ENCODE results near the gene HOXA3. TPM values are rescaled to one million over a fixed set of nuclear protein-coding genes. Genes with fewer than 3 reads are reported as not detected.

The HOXA3 gene
- total RNA-seq, 4 donors from 2014 or later = 6.4 to 22.6 (median 10.3) TPM

- Histone ChIP-seq H3K4me1 (peaks cover 0 to 40% (median 16%) of the 10 kb centered on the region in 3 donors), H3K9me3 (peaks cover 0 to 3% (median 0%) of the 10 kb centered on the region in 3 donors), H3K36me3 (no peaks in the 10 kb centered on the region), H3K27ac (no peak overlapping the region), H3K27me3 (peaks cover 100% of the 10 kb centered on the region), H3K4me3 (peak overlapping the region in 1 of 2 donors; percentile 36)
- ATAC-seq = no peak
- WGBS, 2 donors (ENCODE audit: low coverage in 1 of 2) = 11 to 20% methylated on average over 12 to 19 of the region's 50 CpGs
- TF ChIP-seq EP300 (IDR thresholded peaks at IDR 0.05) (no peak), CTCF (IDR thresholded peaks at IDR 0.05) (no peak), POLR2A (IDR thresholded peaks at IDR 0.05) (no peak)
Observed at GRCh38 chr7:27166531-27167505, 14.4 kb upstream of the HOXA3 start.

- 13 to 16% methylated on average over 7 to 13 of the region's 46 CpGs for WGBS, 2 donors (ENCODE audit: low coverage in 1 of 2)
Observed at GRCh38 chr7:27165996-27166530, 13.7 kb upstream of the HOXA3 start.

GRCh38 chr7:27165089-27165995 lies 13.0 kb upstream of the HOXA3 start, which contains the start of gene HOXA9:
TSS of gene HOXA9 (minus strand) at chr7:27165537. CDS start at chr7:27165457, 80 bp downstream.
- peaks cover 0 to 53% (median 28%) of the 10 kb centered on the region in 3 donors for H3K4me1 ChIP-seq
- H3K36me3 ChIP-seq = no peaks in the 10 kb centered on the region
- WGBS, 2 donors (ENCODE audit: low coverage in 1 of 2) = 7 to 9% methylated on average over 15 to 20 of the region's 82 CpGs
- ATAC-seq = no peak
- peaks cover 100% of the 10 kb centered on the region for H3K27me3 ChIP-seq
- no peak for TF ChIP-seq POLR2AphosphoS5 (IDR thresholded peaks at IDR 0.05)
- no peak for TF ChIP-seq CTCF (IDR thresholded peaks at IDR 0.05)
- TF ChIP-seq EP300 (IDR thresholded peaks at IDR 0.05) = no peak
- TF ChIP-seq POLR2A (IDR thresholded peaks at IDR 0.05) = no peak
- peaks cover 0 to 3% (median 0%) of the 10 kb centered on the region in 3 donors for H3K9me3 ChIP-seq
- no peak within 1 kb of the TSS for H3K27ac ChIP-seq
- peak within 1 kb of the TSS in 1 of 2 donors; percentile 36 for H3K4me3 ChIP-seq

More at GRCh38 chr7:27165996-27166530, 13.7 kb upstream of the HOXA3 start:
- ATAC-seq = no peak
- TF ChIP-seq POLR2AphosphoS5 (IDR thresholded peaks at IDR 0.05) (no peak), POLR2A (IDR thresholded peaks at IDR 0.05) (no peak), CTCF (IDR thresholded peaks at IDR 0.05) (no peak), EP300 (IDR thresholded peaks at IDR 0.05) (no peak)
- Histone ChIP-seq H3K27ac (no peak overlapping the region), H3K27me3 (peaks cover 100% of the 10 kb centered on the region), H3K4me3 (peak overlapping the region in 1 of 2 donors; percentile 36), H3K4me1 (peaks cover 0 to 46% (median 20%) of the 10 kb centered on the region in 3 donors), H3K36me3 (no peaks in the 10 kb centered on the region), H3K9me3 (peaks cover 0 to 3% (median 0%) of the 10 kb centered on the region in 3 donors)

- Histone ChIP-seq H3K27me3 (peaks cover 100% of the 10 kb centered on the region), H3K36me3 (no peaks in the 10 kb centered on the region), H3K4me1 (peaks cover 0 to 51% (median 23%) of the 10 kb centered on the region in 3 donors), H3K9me3 (peaks cover 0 to 3% (median 0%) of the 10 kb centered on the region in 3 donors), H3K27ac (no peak overlapping the region), H3K4me3 (peak overlapping the region in 1 of 2 donors; percentile 36)
- 8 to 12% methylated on average over 8 of the region's 47 CpGs for WGBS, 2 donors (ENCODE audit: low coverage in 1 of 2)
- TF ChIP-seq POLR2A (IDR thresholded peaks at IDR 0.05) (no peak), POLR2AphosphoS5 (IDR thresholded peaks at IDR 0.05) (no peak), CTCF (IDR thresholded peaks at IDR 0.05) (no peak), EP300 (IDR thresholded peaks at IDR 0.05) (no peak)
- ATAC-seq = no peak
Observed at GRCh38 chr7:27164367-27165088, 12.1 kb upstream of the HOXA3 start.

All from gastroesophageal sphincter (tissue), 4 donors.